Urothelium cell line (cell line): ENCODE results near the gene TRIM17.

Experiments
- DNase-seq: peaks from one replicate; pipeline ENCODE4 v3.0.0; 2011; ENCODE audit warnings: low spot score, mixed read lengths
- FAIRE-seq: peaks from 2 replicates; lab custom pipeline; 2011; peaks lifted over from hg19 to GRCh38; lab: Jason Lieb, UNC

TRIM17 gene

GRCh38 chr1:228370439-228370940, 46.2 kb downstream of the TRIM17 start:
- FAIRE-seq (no peak), DNase-seq (no peak)

GRCh38 chr1:228369608-228370438, 46.8 kb downstream of the TRIM17 start:
- DNase-seq (no peak), FAIRE-seq (no peak)

GRCh38 chr1:228368801-228369607, 47.7 kb downstream of the TRIM17 start:
- FAIRE-seq: no peak

GRCh38 chr1:228367798-228368791, 48.6 kb downstream of the TRIM17 start:
- DNase-seq (no peak), FAIRE-seq (no peak)

More at GRCh38 chr1:228368801-228369607, 47.7 kb downstream of the TRIM17 start:
- DNase-seq: no peak

GRCh38 chr1:228366866-228367741, 49.6 kb downstream of the TRIM17 start:
- DNase-seq (no peak), FAIRE-seq (no peak)

- FAIRE-seq (no peak), DNase-seq (no peak)
Observed at GRCh38 chr1:228366062-228366865, 50.4 kb downstream of the TRIM17 start.

- FAIRE-seq (no peak), DNase-seq (no peak)
Observed at GRCh38 chr1:228365271-228366061, 51.2 kb downstream of the TRIM17 start.

GRCh38 chr1:228364706-228365213, 51.9 kb downstream of the TRIM17 start:
- DNase-seq (no peak), FAIRE-seq (no peak)

GRCh38 chr1:228364068-228364705, 52.5 kb downstream of the TRIM17 start:
- FAIRE-seq (no peak), DNase-seq (no peak)

GRCh38 chr1:228363686-228364067, 53.0 kb downstream of the TRIM17 start:
- FAIRE-seq: no peak
- DNase-seq: no peak

- DNase-seq (no peak), FAIRE-seq (no peak)
Observed at GRCh38 chr1:228362884-228363450, 53.7 kb downstream of the TRIM17 start.

- no peak for DNase-seq
- no peak for FAIRE-seq
Observed at GRCh38 chr1:228362141-228362883, 54.3 kb downstream of the TRIM17 start.

GRCh38 chr1:228361314-228362140, 55.1 kb downstream of the TRIM17 start:
- DNase-seq (no peak), FAIRE-seq (no peak)

- DNase-seq (no peak), FAIRE-seq (no peak)
Observed at GRCh38 chr1:228360533-228361313, 55.9 kb downstream of the TRIM17 start.
